ENCODE results near the gene SPARCL1.

DNA sequence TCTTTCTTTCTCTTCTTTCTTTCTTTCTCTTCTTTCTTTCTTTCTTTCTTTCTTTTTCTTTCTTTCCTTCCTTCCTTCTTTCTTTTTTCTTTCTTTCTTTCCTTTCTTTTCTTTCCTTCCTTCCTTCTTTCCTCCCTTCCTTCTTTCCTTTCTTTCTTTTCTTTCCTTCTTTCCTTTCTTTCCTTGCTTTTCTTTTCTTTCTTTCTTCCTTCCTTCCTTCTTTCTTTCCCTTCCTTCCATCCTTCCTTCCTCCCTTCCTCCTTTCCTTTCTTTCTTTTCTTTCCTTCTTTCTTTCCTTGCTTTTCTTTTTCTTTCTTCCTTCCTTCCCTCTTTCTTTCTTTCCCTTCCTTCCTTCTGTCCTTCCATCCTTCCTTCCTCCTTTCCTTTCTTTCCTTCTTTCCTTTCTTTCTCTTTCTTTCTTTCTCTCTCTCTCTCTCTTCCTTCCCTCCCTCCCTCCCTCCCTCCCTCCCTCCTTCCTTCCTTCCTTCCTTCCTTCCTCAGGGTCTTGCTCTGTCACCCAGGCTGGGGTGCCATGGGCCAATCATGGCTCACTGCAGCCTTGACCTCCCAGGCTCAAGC lies 13.6 kb upstream of the SPARCL1 start:
- TF ChIP-seq GATA2 (IDR thresholded peaks at IDR 0.05; ENCODE audit: low read depth, low read length) (no peak), GATA3 (IDR thresholded peaks at IDR 0.05; ENCODE audit: low read depth, low read length) (no peak)

All from SH-SY5Y (cell line).